HG03097 (cell line): ENCODE measurements around the gene CRACR2A.

Source experiments
- ATAC-seq: cut with Tn5 transposase; IDR thresholded peaks from one replicate; pipeline ENCODE4 v1.9.1; 2021; ENCODE audit not compliant: unreplicated experiment, low FRiP score

CRACR2A gene

DNA sequence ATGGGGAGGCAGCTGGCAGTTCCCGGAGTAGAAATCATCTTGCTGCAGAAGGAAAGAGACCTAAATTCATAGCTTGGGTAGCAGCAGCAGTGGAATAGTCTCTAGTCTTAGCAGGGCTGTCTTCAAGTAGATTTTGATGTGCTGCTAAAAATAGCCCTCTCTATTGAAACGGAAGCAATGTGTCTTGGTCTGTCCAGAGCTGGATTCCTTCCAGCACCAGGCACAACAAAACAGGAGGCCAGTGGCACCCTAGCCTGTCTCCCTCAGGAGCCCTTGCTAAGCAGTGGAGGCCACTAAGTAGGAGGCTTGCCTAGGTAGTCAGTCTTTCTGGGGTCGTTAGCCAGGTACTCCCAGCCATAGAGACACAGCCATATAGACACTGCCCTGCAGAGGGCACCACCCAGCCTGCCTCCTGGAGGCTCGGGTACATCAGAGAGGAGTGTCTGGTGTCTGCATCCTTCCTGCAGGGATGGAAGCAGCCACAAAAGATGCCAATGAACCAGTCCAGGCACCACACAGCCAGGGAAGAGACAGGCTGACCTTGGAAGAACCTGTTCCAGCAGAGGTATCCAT is 97.5 kb downstream of the CRACR2A start:
- ATAC-seq = no peak

DNA sequence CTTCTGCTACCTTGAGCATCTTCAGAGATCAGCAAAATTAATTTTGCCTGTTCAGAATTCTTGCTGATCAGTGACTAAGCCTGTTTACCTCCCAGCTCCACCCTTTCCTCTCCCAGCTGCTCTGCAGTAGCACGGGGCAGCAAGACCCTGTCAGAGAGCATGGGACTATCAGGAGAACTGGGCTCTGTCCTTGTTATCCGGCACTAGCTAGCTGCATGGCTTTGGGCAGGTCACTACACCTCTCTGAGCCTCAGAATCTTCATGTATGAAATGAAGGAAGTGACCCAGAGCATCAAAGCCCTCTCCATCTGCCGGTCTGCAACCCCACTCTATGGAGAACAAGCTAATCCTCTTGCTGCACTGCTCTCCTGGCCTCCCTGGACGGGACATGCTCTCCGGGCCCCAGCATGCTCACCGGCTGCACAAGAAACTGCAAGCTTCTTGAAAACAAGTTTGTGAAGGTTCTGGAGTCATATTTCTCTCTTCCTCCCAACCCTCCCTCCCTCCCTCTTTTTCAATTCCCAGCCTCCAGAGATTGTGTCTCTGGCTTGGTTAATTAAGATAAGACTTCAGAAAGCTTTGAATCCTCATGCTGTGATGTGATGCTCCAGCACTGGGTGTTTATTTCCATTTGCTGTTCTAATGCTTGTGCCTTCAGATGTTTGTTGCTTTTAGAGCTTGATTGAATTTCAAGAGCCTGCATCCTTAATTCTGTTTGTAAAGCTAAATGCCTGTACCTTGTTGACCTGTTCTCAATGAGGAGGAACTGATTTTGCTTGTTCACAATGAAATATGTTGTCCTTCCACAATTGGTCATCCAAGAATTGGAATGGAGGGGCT is 101.1 kb downstream of the CRACR2A start:
- ATAC-seq = no peak

DNA sequence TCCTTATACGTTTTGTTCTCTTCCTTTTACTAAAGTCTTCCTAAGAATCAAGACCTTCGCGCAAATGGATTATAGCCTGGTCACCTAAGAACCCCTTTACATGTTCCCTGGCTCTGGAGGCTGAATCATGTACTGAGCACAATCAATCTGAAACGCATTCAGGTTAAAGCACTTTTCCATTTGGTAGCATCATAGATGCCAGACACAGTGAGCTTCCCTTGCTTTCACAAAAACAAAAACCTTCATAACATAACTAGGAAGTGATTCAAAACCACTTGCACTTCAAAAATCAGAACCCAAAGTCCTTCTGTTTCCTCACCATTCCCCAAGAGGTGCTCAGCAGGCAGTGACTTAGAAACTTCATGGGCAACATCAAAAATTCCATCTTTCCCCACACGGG is 105.4 kb downstream of the CRACR2A start:
- ATAC-seq = no peak

DNA sequence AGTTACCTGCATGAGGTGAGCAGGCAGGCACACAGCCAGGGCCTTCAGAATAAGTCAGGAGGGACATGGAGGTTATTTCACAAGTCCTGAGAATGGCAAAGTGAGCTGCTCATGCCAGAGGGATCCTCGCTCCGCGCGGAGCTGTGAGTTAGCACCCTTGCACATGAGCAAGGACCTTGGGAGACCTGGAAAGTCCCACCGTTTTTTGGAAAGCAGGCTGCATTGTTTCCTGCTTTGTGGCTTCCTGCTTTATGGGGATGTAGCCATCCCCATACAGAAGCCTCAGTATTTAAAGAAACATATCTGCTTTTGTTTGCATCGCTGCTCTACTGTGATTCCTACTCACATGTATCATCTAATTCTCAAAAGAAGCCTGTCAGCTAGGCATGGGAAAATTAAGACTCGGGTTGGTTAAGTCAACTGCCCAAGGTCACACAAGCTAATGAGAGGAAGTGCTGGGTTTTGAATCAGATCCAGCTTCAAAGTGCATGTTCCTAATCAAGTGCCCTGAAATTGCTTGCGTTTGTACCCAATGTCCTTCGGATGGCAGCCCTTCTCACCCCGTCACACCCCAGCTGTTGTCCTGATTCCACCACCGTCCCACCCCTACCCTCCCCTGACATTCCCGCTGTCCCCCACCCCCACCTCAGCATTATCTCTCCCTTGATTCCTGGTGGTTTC is 106.2 kb downstream of the CRACR2A start:
- ATAC-seq = no peak

- no peak for ATAC-seq
Observed at GRCh38 chr12:3645091-3645490, 107.8 kb downstream of the CRACR2A start.

GRCh38 chr12:3644104-3644503 is 108.8 kb downstream of the CRACR2A start:
- no peak for ATAC-seq

DNA sequence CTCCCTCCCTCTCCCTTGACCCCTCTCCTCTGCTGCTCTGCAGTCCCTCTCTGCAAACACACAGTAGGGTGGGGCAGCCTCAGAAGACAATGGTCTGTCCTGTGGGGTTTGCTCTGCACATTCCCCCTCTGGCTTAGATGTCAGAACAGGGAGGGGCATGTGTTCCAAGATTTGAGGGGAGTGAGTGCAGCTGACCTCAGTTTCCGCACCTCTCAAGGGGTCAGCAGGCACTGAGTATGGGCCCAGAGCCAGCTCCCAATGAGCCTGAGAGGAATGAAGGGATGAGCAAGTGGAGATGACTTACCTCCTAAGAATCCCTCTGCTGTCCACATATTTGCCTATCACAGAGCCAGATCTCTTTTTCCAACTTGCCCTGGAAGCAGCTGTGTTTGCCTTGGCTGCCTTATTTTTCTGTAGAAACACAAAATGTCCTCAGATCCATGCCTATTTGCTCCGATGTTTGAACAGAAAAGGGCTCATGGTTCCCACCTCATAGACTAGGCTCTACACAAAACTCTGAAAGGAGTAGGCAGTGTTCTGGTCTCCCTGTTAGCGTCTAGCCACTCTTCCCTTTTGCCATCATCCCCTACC is 111.4 kb downstream of the CRACR2A start:
- no peak for ATAC-seq

- no peak for ATAC-seq
Observed at GRCh38 chr12:3636328-3636727, 116.6 kb downstream of the CRACR2A start.

GRCh38 chr12:3634348-3634747 is 118.6 kb downstream of the CRACR2A start:
- no peak for ATAC-seq

DNA sequence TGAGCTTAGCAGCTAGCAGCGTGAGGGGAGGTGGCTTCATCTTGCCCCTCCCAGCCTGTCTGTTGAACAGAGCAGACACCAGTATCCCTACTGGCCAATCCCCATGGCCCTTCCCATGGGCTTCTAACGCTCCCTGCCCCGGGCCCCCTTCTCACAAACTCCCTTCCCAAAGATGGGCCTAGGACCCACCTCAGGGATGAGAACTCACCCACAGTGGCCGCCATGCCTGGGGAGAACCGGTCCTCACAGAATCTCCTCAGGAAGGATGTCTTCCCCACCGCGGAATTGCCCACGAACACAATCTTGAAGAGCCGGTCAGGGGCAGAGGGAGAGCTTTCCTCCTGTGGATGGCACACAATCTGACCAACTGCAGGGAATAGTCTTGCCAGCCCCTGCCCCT is 119.5 kb downstream of the CRACR2A start:
- no peak for ATAC-seq

- no peak for ATAC-seq
Observed at GRCh38 chr12:3632754-3633153, 120.2 kb downstream of the CRACR2A start.

DNA sequence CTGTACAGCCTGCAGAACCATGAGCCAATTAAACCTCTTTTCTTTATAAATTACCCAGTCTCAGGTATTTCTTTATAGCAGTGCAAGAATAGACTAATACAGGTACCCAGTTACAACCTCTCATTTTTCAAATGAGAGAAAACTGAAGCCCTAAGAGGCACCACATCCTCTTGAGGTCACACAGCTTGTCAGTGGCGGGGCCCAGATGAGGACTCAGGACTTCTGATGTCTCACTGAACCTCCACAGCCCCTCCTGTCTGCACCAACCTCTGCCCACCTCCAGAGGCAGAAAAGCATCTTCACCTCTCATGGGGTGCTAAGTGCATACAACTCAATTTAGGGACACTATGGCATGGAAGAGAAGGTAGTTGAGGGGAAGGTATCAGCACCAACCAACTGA is 120.7 kb downstream of the CRACR2A start:
- no peak for ATAC-seq

GRCh38 chr12:3631759-3632158 is 121.2 kb downstream of the CRACR2A start:
- ATAC-seq = no peak

- ATAC-seq = no peak
Observed at GRCh38 chr12:3631272-3631637, 121.7 kb downstream of the CRACR2A start.

DNA sequence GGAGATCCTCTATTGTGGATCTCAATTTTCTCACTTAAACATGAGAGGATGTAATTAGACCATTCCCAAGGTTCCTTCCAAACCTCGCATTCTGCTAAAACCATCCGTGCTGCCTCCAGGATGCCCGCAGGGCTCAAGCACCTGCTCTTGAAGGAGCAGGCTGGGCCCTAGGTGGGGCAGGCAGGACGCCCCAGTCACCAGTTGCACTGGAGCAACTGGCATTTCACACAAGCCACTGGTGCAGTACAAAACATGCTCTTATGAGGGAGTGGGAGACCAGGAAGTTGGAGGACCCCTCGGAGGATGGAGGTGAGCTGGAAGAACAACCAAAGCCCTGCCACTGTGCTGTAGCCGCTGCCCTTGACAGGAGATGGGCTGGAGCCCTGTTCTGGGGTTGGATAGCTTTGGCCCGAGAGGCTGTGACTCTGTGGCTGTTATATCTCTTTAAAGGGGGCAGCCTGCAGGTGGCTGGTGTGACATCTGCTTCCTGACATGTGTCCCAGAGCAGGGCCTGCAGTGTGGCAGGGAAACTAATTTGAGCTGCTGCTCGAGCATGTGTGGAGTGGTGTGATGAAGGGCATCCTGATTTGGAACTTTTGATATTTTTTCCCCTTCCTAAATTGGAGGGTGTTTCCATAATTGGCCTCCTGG is 122.2 kb downstream of the CRACR2A start:
- no peak for ATAC-seq

- ATAC-seq = no peak
Observed at GRCh38 chr12:3630111-3630510, 122.8 kb downstream of the CRACR2A start.

GRCh38 chr12:3629057-3629830 is 123.7 kb downstream of the CRACR2A start:
- no peak for ATAC-seq

- no peak for ATAC-seq
Observed at GRCh38 chr12:3628629-3629028, 124.3 kb downstream of the CRACR2A start.

DNA sequence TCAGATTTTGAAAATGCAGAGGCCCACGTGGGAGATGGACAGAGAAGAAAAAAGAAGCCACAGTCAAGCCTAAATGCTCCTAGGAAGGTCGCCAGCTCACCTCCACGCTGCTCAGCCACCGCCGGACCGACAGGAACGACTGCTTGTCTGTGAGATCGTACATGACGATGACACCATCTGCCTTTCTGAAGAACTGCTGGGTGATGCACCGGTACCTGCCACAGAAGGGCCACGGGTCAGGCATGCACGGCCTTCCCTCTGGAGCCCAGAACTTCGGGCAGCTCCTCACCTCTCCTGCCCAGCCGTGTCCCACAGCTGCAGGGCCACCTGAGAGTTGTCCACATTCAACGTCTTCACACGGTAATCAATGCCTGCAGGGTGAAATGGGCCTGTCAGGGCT is 125.6 kb downstream of the CRACR2A start:
- no peak for ATAC-seq

DNA sequence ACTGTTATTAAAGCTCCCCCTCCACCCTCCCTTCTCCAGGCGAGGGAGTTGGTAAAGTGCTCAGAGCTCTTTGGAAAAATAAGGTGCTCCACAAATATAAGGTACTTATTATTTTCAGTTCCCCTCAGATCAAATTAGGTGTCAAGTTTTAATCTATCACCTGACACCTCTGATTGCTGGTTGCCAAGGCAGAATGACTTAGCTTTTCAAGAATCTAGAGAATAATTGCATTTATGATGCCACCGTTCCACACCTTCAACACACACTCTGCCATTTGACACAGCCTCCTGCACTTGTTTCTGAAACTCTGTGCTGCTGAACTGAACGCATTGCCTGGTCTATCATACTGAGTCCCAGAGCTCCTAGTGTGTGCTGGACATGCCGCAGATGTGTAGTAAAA is 128.6 kb downstream of the CRACR2A start:
- no peak for ATAC-seq
